Stimulated activated CD4-positive, alpha-beta T cell treated with anti-CD3 and anti-CD28 coated beads, Interleukin-2, amount 100 ng/mL, for 48 hours (primary cell): ENCODE measurements around the gene ZFPL1.

Experiments
- DNase-seq, 2 donors: peaks; one replicate each; pipeline ENCODE4 v3.0.0-alpha.2; 2020

ZFPL1 gene

GRCh38 chr11:65130631-65131416 is 46.8 kb downstream of the ZFPL1 start:
- no peak for DNase-seq

- DNase-seq: no peak
These were observed 47.4 kb downstream of the ZFPL1 start for GRCh38 chr11:65131417-65131776.

- no peak for DNase-seq
These were observed 47.8 kb downstream of the ZFPL1 start for GRCh38 chr11:65131895-65132237.

GRCh38 chr11:65132238-65132987 is 48.4 kb downstream of the ZFPL1 start:
- DNase-seq: no peak

DNA sequence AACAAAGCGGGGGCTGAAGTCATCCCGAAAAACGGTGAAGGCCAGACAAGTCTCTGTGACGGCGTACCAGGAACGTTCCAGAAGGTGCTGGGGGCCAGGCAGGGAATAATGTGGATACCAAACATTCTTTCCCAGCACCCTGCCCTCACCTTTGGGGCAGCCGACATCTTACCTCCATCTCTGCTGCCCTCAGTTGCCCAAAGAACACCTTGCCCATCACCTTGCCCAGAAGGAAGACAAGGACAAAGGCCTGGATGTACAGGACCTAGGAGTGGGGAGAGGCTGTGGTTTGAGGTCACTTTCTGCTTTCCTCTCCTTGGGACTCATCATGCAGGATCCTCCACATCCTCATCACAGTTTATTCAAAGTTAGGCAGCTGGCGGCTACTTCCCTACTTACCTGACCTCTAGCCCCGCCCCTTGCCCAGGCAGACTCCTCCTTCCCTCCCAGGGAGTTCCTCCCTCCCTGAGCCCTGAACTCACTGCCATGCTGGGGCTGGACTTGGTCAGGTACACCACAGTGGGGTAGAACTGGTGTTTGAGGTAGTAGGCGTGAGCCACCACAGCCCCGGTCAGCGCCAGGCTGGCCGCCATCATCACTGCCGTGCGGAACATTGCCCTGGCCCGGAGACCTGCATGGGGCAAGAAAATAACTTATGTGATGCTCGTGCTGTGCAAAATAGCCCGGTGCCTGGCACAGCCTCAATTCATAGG is 49.1 kb downstream of the ZFPL1 start:
- no peak for DNase-seq

DNA sequence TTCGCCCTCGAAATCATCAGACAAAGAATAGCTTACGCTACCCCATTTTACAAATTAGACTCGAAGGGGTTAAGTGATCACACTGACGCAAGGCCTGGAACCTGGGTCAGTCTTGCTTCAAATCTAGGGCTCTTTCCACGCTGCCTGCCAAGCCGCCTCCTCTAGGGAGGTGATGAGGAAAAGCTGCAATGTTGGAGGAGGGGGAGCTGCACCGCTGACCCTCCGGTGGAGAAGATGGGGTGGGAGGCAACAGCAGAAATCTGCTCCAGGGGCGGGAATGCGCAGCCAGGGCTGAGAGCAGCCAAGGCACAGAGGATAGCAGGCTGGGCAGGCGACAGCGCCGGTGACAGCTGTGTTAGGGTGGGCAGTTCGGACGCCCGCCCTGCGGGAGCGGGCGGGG is 49.7 kb downstream of the ZFPL1 start:
- DNase-seq: no peak

DNA sequence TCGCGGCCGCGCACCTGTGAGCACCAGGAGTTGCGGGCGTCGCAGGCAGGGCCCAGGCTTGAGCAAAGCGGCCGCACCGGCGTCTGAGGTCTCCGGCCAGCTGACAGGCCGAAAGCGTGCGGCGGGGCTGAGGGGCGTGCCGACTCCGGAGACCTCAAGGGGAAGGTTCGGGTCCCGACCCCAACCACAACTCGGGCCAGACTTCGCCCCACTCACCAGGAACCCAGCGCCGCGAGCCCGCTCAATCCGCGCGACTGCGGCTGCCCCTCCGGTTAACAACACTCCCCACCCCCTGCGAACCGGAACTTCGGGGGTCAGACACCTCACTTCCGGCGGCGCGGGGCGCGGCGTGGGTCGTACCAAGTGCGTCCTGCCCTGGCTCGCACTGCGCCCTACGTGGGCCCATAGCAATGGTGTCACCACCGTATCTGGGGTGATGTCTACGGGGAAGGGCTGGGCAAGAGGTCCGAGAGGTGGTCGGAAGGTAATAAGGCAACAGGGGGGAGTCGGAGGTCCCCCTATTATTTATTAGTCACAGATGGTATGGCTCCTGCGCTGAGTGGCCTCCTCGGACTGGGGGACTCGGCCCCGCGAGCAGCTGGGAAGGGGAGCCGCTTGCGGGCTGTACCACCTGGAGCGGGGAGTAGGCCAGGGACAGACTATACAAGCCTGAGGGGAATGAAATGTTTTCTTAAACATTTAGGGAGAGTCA is 50.4 kb downstream of the ZFPL1 start, which contains the start of gene SYVN1:
TSS of gene SYVN1 (minus strand) at position 280 of the 712 bp plus-strand sequence. CDS start 918 bp downstream, outside the sequence.
- peak; percentile 86 to 89 for DNase-seq

DNA sequence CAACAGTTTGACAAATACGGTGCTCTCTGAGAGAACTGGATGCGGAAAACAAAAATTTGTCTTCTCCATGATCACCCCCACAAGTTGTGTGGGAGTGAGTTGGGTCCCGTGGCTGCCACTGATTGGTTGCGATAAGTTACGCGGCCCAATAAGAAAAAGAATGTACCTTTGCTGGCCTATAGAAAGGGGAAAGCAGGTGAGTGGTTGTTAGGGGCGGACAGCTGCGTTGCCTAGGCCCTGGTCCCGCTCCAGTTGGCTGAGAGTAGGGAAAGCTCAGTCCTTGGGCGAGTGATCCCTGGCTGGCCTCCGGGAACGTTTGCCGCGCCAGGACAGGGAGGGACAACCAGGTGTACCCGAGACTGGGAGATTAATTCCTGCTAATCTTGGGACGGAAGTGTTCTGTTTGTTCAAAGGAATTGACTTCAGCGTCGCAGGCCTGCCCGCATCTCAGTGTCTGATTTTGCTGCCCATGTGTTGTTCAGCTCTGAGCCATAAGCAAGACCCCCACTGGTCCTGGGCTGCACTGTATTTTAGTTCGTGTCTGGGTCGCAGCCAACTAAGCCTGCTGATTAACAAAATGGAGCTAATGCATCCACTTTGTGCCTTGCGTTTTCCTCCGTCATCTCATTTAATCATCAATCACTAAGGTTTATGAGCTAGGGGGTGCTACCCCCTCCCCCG is 51.1 kb downstream of the ZFPL1 start:
- DNase-seq: peak; percentile 66 to 72

DNA sequence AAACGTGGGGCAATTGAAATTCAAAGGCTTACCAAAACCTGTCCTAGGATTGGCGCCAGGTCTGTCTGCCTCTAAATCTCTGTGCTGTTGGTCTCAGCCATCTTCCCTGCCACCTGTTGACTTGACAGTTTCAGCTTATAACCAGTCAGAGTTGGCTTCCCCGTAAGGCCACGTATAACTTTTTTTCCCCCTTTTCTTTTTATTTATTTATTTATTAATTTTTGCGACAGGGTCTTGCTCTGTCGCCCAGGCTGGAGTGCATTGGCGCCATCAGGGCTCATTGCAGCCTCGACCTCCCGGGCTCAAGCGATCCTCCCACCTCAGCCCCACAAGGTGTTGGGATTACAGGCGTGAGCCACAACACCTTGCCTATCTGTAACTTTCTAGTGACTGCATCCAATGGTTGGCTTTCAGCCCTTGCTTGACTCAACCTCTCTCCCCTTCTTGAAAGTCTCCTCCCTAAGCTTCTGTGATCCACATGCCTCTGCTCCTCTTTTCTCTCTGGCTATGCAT is 51.7 kb downstream of the ZFPL1 start:
- no peak for DNase-seq

GRCh38 chr11:65136515-65137096 is 52.6 kb downstream of the ZFPL1 start:
- no peak for DNase-seq
